ENCODE results near the gene EIF4B. TPM values are rescaled to one million over a fixed set of nuclear protein-coding genes. Genes with fewer than 3 reads are reported as not detected.

EIF4B gene
- total and polyA plus RNA-seq, 2 of the 8 experiments (the other 6 are each of a cell fraction or from before 2014, with no cell fraction given) = 269 to 816 TPM

DNA sequence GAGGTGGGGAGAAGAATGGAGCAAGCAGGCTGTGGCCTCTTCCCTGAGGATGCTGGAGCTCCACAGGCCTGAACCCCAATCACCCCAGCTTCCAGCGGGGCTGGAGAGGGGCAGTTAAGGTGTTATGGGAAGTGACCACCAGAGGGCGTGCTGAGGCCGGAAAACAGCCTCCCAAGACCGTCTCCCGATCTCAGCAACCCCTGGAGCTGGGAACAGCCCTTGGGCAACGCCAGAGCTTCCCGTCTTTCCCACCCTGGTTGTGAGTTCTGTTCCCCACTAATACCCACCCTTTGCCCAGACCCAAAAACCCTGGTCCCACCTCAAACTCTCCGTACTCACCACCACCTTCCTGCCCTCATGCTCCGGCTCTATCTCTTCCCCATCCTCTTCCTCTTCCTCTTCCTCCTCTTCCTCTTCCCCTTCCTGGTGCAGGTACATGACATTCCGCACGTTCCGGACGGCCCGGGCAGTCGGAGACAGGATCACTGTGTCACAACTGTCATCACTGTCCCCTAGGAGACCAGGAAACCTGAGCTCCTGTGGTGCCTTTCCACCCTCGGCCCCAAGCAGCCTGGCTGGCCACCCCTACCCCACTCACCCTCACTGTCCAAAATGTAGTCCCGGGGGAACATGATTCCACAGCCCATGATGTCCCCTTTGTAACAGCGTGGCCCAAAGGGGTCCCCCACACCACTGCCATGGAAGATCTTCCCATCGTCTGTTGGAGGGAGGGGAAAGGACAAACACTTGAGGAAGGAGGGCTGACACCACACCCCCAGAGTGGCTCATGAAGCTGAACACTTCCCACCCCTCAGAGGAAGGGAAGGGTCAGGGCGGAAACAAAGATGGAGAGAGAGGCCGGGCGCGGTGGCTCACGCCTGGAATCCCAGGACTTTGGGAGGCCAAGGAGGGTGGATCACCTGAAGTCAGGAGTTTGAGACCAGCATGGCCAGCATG, 60.0 kb downstream of the EIF4B start:
- FAIRE-seq = peak; percentile 85

More for the DNA sequence above, 60.0 kb downstream of the EIF4B start:
- H2AK5ac ChIP-seq (ENCODE audit: low read depth, low read length) = no peak overlapping the region
- no peak overlapping the region for H4K8ac ChIP-seq (ENCODE audit: extremely low read depth, insufficient read depth, low read length)
- H2BK5ac ChIP-seq (ENCODE audit: low read depth, low read length) = no peak overlapping the region
- TF ChIP-seq, protein P1, sequence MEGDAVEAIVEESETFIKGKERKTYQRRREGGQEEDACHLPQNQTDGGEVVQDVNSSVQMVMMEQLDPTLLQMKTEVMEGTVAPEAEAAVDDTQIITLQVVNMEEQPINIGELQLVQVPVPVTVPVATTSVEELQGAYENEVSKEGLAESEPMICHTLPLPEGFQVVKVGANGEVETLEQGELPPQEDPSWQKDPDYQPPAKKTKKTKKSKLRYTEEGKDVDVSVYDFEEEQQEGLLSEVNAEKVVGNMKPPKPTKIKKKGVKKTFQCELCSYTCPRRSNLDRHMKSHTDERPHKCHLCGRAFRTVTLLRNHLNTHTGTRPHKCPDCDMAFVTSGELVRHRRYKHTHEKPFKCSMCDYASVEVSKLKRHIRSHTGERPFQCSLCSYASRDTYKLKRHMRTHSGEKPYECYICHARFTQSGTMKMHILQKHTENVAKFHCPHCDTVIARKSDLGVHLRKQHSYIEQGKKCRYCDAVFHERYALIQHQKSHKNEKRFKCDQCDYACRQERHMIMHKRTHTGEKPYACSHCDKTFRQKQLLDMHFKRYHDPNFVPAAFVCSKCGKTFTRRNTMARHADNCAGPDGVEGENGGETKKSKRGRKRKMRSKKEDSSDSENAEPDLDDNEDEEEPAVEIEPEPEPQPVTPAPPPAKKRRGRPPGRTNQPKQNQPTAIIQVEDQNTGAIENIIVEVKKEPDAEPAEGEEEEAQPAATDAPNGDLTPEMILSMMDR (IDR thresholded peaks at IDR 0.05; ENCODE audit: control extremely low read depth in 1 of 3, insufficient read depth in 1 of 3, low read depth in 1 of 3, low read length in 3 of 3) = peak in 2 of 3 experiments; percentile 94 to 97; a peak in 3 of 4 replicates
- TF ChIP-seq CEBPB (IDR thresholded peaks at IDR 0.05; ENCODE audit: low read depth, low read length) (peak; percentile 21; the same call in 1 of the 2 replicates), POLR2A (IDR thresholded peaks at IDR 0.05; ENCODE audit: control extremely low read depth in 1 of 2, low read depth in 2 of 2, low read length in 2 of 2) (no peak), GTF2F1 (IDR thresholded peaks at IDR 0.05; ENCODE audit: borderline replicate concordance, low read depth, low read length) (no peak), RAD21 (IDR thresholded peaks at IDR 0.05 in 1 of 2, conservative IDR thresholded peaks at IDR 0.05 in 1 of 2; ENCODE audit: low read depth in 2 of 2, low read length in 2 of 2) (peak; percentile 96 to 97)
- no peak overlapping the region for H3K9ac ChIP-seq (replicated peaks in 1 of 4; ENCODE audit: extremely low read depth in 1 of 4, low read depth in 3 of 4, low read length in 3 of 4)
- H3K23ac ChIP-seq (ENCODE audit: insufficient read length) = no peak overlapping the region
- no peaks in the 10 kb centered on the region for H3K9me3 ChIP-seq (ENCODE audit: insufficient read depth in 2 of 2, low read depth in 1 of 2, low read length in 1 of 2)
- H3K79me2 ChIP-seq (ENCODE audit: control insufficient read depth in 1 of 2, insufficient read depth in 2 of 2, low read length in 2 of 2) = no peaks in the 10 kb centered on the region
- H3K14ac ChIP-seq (ENCODE audit: insufficient read length) = no peak overlapping the region
- H4K20me1 ChIP-seq (replicated peaks in 1 of 2; ENCODE audit: control insufficient read depth in 1 of 2, insufficient read depth in 2 of 2, low read length in 2 of 2) = peaks cover 0 to 5% of the 10 kb centered on the region in 2 experiments
- no peak overlapping the region for H4K91ac ChIP-seq (replicated peaks; ENCODE audit: insufficient read length, low read length)
- no peak overlapping the region for H2BK12ac ChIP-seq (ENCODE audit: low read depth, low read length)
- H3K36me3 ChIP-seq (ENCODE audit: control insufficient read depth in 2 of 4, insufficient read depth in 4 of 4, low read length in 3 of 4) = no peaks in the 10 kb centered on the region
- CTCF ChIA-PET (ENCODE audit: partially characterized antibody) = interaction anchor here (0.5 to 22.4 kb wide), 41 partner anchors 14 to 512 kb away, joined by 3 to 531 read pairs (median 4); partner anchors contain the start of genes CSAD, ESPL1, IGFBP6 and ITGB7
- H2AFZ ChIP-seq (ENCODE audit: low read length) = no peak overlapping the region
- no peak overlapping the region for H4K5ac ChIP-seq (ENCODE audit: insufficient read length, low read depth, low read length)
- H2BK120ac ChIP-seq (replicated peaks; ENCODE audit: low read depth, low read length) = no peak overlapping the region
- H3K56ac ChIP-seq (replicated peaks; ENCODE audit: insufficient read length, low read depth, low read length) = no peak overlapping the region
- no peak overlapping the region for H3K18ac ChIP-seq (ENCODE audit: extremely low read depth, low read length)
- H2BK15ac ChIP-seq (ENCODE audit: low read length) = no peak overlapping the region
- DNase-seq (ENCODE audit: low read depth in 1 of 2, low spot score in 2 of 2) = peak in 1 of 2 experiments; percentile 93
- H3K27me3 ChIP-seq (replicated peaks in 1 of 4; ENCODE audit: control insufficient read depth in 3 of 4, extremely low read depth in 1 of 4, insufficient read depth in 3 of 4, low read length in 3 of 4) = peaks cover 0 to 2% (median 0%) of the 10 kb centered on the region in 4 experiments; a peak in 2 of 7 replicates
- H3K4me3 ChIP-seq (ENCODE audit: extremely low read depth in 1 of 4, insufficient read depth in 2 of 4, low read depth in 3 of 4, low read length in 4 of 4) = no peak overlapping the region
- H3K79me1 ChIP-seq (ENCODE audit: low read depth, low read length) = no peaks in the 10 kb centered on the region
- H3K4ac ChIP-seq (replicated peaks; ENCODE audit: insufficient read length, low read depth, low read length) = no peak overlapping the region
- H3K4me1 ChIP-seq (replicated peaks in 1 of 4; ENCODE audit: control insufficient read depth in 3 of 4, insufficient read depth in 4 of 4, low read length in 3 of 4) = peaks cover 4 to 23% (median 6%) of the 10 kb centered on the region in 4 experiments
- H3K27ac ChIP-seq (ENCODE audit: low read depth, low read length) = no peak overlapping the region
- H3K4me2 ChIP-seq (ENCODE audit: insufficient read depth in 1 of 2, low read depth in 2 of 2, low read length in 2 of 2) = no peak overlapping the region
- POLR2A ChIA-PET (ENCODE audit: partially characterized antibody) = interaction anchor here (0.6 to 2.8 kb wide), 18 partner anchors 8 to 303 kb away, joined by 3 to 16 read pairs (median 3); partner anchors contain the start of genes IGFBP6 and SPRYD3
- no peak overlapping the region for H2BK20ac ChIP-seq (ENCODE audit: low read length)
- no peaks in the 10 kb centered on the region for H3K23me2 ChIP-seq (ENCODE audit: low read depth, low read length)
- 59% methylated on average over 22 of the region's 24 CpGs; no CpG with 5 or more reads in 1 of the 2 experiments for WGBS, 2 experiments (ENCODE audit: extremely low coverage in 1 of 2, insufficient coverage in 1 of 2, insufficient read length in 1 of 2, insufficient replicate concordance in 2 of 2, low coverage in 1 of 2, low lambda C conversion rate in 2 of 2, missing lambda C conversion rate in 1 of 2)
